ENCODE measurements around the gene CHAC1. TPM values are rescaled to one million over a fixed set of nuclear protein-coding genes. Genes with fewer than 3 reads are reported as not detected.

CHAC1 gene
- total RNA-seq, 1 experiment from 2014 or later, result 48.7 TPM

DNA sequence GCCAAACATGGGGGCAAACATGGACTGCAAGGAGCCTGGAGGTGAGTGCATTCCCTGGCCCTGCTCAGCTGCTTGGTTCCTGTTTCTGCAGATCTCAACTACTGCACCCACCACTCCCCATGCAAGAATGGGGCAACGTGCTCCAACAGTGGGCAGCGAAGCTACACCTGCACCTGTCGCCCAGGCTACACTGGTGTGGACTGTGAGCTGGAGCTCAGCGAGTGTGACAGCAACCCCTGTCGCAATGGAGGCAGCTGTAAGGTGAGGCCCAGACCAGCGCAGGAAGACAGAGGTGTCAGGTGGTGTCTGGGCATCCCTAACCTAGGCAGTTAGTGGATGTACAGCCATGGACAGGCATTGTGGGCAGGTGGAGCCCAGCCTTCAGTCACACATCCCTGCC lies 18.8 kb upstream of the CHAC1 start:
- Mint-ChIP-seq H3K36me3 (ENCODE audit: insufficient read depth in 1 of 3, low read depth in 3 of 3) (no peaks in the 10 kb centered on the region), H3K4me3 (no peak overlapping the region), H3K4me1 (peaks cover 25 to 37% of the 10 kb centered on the region in 2 experiments), H3K27me3 (ENCODE audit: low read depth) (peaks cover 83% of the 10 kb centered on the region), H3K9me3 (no peaks in the 10 kb centered on the region; a peak in 1 of 5 replicates), H3K27ac (no peak overlapping the region)
- TF ChIP-seq, protein P1, sequence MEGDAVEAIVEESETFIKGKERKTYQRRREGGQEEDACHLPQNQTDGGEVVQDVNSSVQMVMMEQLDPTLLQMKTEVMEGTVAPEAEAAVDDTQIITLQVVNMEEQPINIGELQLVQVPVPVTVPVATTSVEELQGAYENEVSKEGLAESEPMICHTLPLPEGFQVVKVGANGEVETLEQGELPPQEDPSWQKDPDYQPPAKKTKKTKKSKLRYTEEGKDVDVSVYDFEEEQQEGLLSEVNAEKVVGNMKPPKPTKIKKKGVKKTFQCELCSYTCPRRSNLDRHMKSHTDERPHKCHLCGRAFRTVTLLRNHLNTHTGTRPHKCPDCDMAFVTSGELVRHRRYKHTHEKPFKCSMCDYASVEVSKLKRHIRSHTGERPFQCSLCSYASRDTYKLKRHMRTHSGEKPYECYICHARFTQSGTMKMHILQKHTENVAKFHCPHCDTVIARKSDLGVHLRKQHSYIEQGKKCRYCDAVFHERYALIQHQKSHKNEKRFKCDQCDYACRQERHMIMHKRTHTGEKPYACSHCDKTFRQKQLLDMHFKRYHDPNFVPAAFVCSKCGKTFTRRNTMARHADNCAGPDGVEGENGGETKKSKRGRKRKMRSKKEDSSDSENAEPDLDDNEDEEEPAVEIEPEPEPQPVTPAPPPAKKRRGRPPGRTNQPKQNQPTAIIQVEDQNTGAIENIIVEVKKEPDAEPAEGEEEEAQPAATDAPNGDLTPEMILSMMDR (conservative IDR thresholded peaks at IDR 0.05), result no peak
- Histone ChIP-seq H3K9ac (ENCODE audit: extremely low read depth, insufficient read length, low read length) (no peak overlapping the region), H2BK12ac (ENCODE audit: insufficient read length, low read depth, low read length) (no peak overlapping the region), H3K9me3 (ENCODE audit: control insufficient read depth, low read depth, low read length) (no peaks in the 10 kb centered on the region), H3K23ac (ENCODE audit: insufficient read length, low read depth, low read length) (no peak overlapping the region), H3K27ac (ENCODE audit: insufficient read length, low read depth, low read length) (no peak overlapping the region), H2BK5ac (ENCODE audit: insufficient read length, low read length) (no peak overlapping the region), H3K23me2 (ENCODE audit: insufficient read length, low read depth, low read length, poor library complexity, severe bottlenecking) (peaks cover 14% of the 10 kb centered on the region), H3K79me2 (ENCODE audit: insufficient read depth, low read length) (no peaks in the 10 kb centered on the region), H3K14ac (ENCODE audit: insufficient read depth, low read length) (no peak overlapping the region), H2BK15ac (ENCODE audit: low read depth, low read length) (no peak overlapping the region), H2BK20ac (ENCODE audit: low read depth, low read length, poor library complexity, severe bottlenecking) (no peak overlapping the region), H3K56ac (ENCODE audit: insufficient read length, low read depth, low read length) (no peak overlapping the region), H4K20me1 (ENCODE audit: control insufficient read depth, insufficient read depth, insufficient read length) (no peaks in the 10 kb centered on the region), H4K8ac (replicated peaks; ENCODE audit: insufficient read length, low read depth, low read length) (no peak overlapping the region), H3K79me1 (ENCODE audit: insufficient read depth, low read depth, low read length, poor library complexity, severe bottlenecking) (no peaks in the 10 kb centered on the region), H4K91ac (ENCODE audit: insufficient read length, low read depth, low read length) (no peak overlapping the region), H3K18ac (ENCODE audit: insufficient read length, low read depth, low read length) (no peak overlapping the region), H3T11ph (ENCODE audit: low read length) (no peak overlapping the region), H2AK5ac (ENCODE audit: insufficient read length, low read length) (no peak overlapping the region), H2AFZ (ENCODE audit: low read length) (no peak overlapping the region), H3K27me3 (ENCODE audit: insufficient read depth, low read length) (peaks cover 26% of the 10 kb centered on the region; the same call in 1 of the 2 replicates), H4K5ac (ENCODE audit: insufficient read length, low read depth, low read length) (no peak overlapping the region), H2BK120ac (ENCODE audit: low read depth, low read length, poor library complexity, severe bottlenecking) (no peak overlapping the region), H3K4ac (ENCODE audit: low read depth, low read length) (no peak overlapping the region), H3K4me1 (ENCODE audit: insufficient read depth, low read length) (no peaks in the 10 kb centered on the region), H3K4me2 (ENCODE audit: insufficient read depth, insufficient read length, low read length) (no peak overlapping the region)
- no CpG with 5 or more reads among the region's 6 CpGs for WGBS (ENCODE audit: extremely low coverage, insufficient read length, low lambda C conversion rate)
- DNase-seq, result no peak

All from H9 (cell line).